ENCODE measurements around the gene CPSF6.
"Not testable (repeated sequence)": the region's sequence is repeated elsewhere in the genome, so short reads cannot be mapped to it uniquely, and the experiment has no call there.

GRCh38 chr12:69265633-69266032 lies 26.3 kb downstream of the CPSF6 start:
- TF ChIP-seq, protein P1, sequence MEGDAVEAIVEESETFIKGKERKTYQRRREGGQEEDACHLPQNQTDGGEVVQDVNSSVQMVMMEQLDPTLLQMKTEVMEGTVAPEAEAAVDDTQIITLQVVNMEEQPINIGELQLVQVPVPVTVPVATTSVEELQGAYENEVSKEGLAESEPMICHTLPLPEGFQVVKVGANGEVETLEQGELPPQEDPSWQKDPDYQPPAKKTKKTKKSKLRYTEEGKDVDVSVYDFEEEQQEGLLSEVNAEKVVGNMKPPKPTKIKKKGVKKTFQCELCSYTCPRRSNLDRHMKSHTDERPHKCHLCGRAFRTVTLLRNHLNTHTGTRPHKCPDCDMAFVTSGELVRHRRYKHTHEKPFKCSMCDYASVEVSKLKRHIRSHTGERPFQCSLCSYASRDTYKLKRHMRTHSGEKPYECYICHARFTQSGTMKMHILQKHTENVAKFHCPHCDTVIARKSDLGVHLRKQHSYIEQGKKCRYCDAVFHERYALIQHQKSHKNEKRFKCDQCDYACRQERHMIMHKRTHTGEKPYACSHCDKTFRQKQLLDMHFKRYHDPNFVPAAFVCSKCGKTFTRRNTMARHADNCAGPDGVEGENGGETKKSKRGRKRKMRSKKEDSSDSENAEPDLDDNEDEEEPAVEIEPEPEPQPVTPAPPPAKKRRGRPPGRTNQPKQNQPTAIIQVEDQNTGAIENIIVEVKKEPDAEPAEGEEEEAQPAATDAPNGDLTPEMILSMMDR (IDR thresholded peaks at IDR 0.05), result not testable (repeated sequence)
- not testable (repeated sequence) for TF ChIP-seq EP300 (IDR thresholded peaks at IDR 0.05)
